Activated CD4-positive, alpha-beta T cell treated with anti-CD3 and anti-CD28 coated beads, Interleukin-2, Interleukin-6, amounts not matched to agents 100 ng/mL and 50 ng/mL, durations not matched to agents 16 hours and 8 hours (primary cell): Measurements from ENCODE around the gene ENTPD7.

Experiments used
- DNase-seq: peaks from one replicate; pipeline ENCODE4 v3.0.0-alpha.2; 2020

The ENTPD7 gene

GRCh38 chr10:99750641-99751040 is 91.3 kb downstream of the ENTPD7 start:
- DNase-seq = no peak

- DNase-seq = no peak
Observed at GRCh38 chr10:99754670-99755069, 95.4 kb downstream of the ENTPD7 start.
